Coronary artery (tissue), 2 donors: ENCODE measurements around the gene TPP2.

Experiments used
- DNase-seq: peaks from one replicate; pipeline ENCODE4 v3.0.0-alpha.2; 2017; ENCODE audit warnings: low spot score
- H3K27ac ChIP-seq, 2 donors: fragments of 200-600 bp; sonication (generic); one replicate each; pipeline ENCODE4 v1.5.1; 2016 to 2019
- H3K4me3 ChIP-seq: fragments of 200-600 bp; sonication (generic); 2 replicates; pipeline ENCODE4 v1.5.1; 2016; ENCODE audit warnings: mild to moderate bottlenecking, moderate library complexity
- TF ChIP-seq, protein P1 (sequence below): fragments of 200-600 bp; sonication (generic); IDR thresholded peaks from one replicate; pipeline ENCODE4 v1.5.1; 2019; ENCODE audit warnings: antibody characterized with exemption

The TPP2 gene

GRCh38 chr13:102697264-102697663 lies 100.5 kb downstream of the TPP2 start:
- no peak overlapping the region for H3K27ac ChIP-seq
- TF ChIP-seq, protein P1, sequence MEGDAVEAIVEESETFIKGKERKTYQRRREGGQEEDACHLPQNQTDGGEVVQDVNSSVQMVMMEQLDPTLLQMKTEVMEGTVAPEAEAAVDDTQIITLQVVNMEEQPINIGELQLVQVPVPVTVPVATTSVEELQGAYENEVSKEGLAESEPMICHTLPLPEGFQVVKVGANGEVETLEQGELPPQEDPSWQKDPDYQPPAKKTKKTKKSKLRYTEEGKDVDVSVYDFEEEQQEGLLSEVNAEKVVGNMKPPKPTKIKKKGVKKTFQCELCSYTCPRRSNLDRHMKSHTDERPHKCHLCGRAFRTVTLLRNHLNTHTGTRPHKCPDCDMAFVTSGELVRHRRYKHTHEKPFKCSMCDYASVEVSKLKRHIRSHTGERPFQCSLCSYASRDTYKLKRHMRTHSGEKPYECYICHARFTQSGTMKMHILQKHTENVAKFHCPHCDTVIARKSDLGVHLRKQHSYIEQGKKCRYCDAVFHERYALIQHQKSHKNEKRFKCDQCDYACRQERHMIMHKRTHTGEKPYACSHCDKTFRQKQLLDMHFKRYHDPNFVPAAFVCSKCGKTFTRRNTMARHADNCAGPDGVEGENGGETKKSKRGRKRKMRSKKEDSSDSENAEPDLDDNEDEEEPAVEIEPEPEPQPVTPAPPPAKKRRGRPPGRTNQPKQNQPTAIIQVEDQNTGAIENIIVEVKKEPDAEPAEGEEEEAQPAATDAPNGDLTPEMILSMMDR, result no peak
- no peak overlapping the region for H3K4me3 ChIP-seq
- no peak for DNase-seq

GRCh38 chr13:102697929-102698648 lies 101.3 kb downstream of the TPP2 start:
- no peak overlapping the region for H3K4me3 ChIP-seq
- DNase-seq, result no peak
- no peak overlapping the region for H3K27ac ChIP-seq
- TF ChIP-seq, protein P1, result no peak

GRCh38 chr13:102698649-102698980 lies 101.8 kb downstream of the TPP2 start:
- Histone ChIP-seq H3K4me3 (no peak overlapping the region), H3K27ac (no peak overlapping the region)
- TF ChIP-seq, protein P1, result no peak
- no peak for DNase-seq

DNA sequence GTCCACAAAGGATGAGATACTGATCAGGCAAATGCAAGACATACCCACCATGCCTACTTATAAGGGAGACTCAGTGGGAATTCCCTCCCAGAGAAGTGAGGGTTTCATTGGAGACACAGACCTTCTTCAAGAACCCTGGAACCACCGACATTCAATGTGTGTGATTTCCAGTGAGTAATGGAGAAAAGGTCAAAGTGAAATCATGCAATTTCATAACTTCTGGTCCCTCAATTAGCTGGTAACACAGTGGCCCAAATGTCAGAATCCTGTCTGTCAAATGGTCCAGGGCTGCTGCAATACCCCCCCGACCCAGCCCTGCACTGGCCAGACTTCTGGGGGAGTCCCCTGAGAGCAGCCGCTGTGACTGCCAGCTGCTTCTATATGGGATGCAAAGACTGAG lies 102.7 kb downstream of the TPP2 start:
- no peak overlapping the region for H3K27ac ChIP-seq
- TF ChIP-seq, protein P1, result no peak
- H3K4me3 ChIP-seq, result no peak overlapping the region
- no peak for DNase-seq

DNA sequence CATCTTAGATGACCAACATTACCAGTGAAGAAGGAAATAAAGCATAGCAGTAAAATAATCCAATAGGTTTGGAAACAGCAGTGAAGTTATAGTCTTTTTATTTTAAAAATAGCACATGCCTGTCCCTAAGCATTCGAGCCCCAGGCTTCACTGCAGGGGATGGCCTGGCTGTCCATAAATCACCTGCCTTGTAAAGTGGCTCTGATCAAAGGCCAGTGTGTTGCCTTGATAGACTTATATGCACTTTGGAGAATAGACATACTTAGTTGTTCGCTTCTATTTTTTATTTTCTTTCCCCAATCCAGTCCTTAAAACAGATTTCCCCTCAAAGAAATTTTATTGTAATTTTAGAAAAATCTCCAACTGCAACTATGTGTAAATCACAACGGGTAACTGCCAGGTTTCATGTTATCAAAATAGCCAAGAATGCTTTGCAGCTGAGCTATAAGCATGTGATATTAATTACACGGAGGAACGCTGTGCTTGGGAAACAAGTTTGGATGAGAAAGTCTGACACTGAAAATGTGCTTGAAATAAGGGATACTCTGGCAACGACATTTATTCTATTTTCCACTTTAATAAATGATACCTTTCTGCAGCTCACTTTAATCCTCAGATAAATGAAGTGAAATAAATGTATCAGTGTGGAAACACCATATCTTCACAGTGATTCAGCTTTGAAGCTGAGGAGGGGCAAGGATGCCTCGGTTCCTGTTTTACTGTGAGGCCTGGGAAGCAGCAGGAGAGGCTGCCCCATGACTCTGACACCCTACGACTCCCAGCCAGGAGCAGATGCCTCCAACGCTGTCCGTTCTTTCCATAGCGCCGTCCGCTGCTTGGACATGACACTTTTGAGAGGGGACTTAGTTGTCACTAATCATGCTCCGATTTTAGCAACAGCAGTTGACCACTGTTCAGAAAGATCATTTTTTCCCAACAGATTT lies 103.6 kb downstream of the TPP2 start:
- no peak overlapping the region for H3K4me3 ChIP-seq
- DNase-seq, result no peak
- no peak overlapping the region for H3K27ac ChIP-seq
- TF ChIP-seq, protein P1, result no peak

GRCh38 chr13:102701331-102701730 lies 104.5 kb downstream of the TPP2 start:
- no peak for DNase-seq
- TF ChIP-seq, protein P1, result no peak
- Histone ChIP-seq H3K27ac (no peak overlapping the region), H3K4me3 (no peak overlapping the region)
